IMR-90 (cell line): Measurements from ENCODE around the gene ITSN1. TPM values are rescaled to one million over a fixed set of nuclear protein-coding genes. Genes with fewer than 3 reads are reported as not detected.

Experiments used
- ATAC-seq: fragments of 200-7000 bp; cut with Tn5 transposase; 2 replicates; pipeline ENCODE4 v1.9.1; 2020; ENCODE audit warnings: low read depth, mild to moderate bottlenecking, moderate library complexity
- BruUV-seq: library from RNA; stranded (reverse); fragments of 400-500 nt; replicated peaks from 2 replicates; lab custom pipeline; 2021; lab: Mats Ljungman, UMichigan
- CTCF ChIA-PET: fragments of 300-600 bp; formaldehyde crosslinking; extraction: SDS; loops from one replicate; lab custom pipeline; 2021; ENCODE audit warnings: antibody characterized with exemption; lab: Yijun Ruan, JAX
- POLR2A ChIA-PET: fragments of 300-600 bp; sonication (Branson Sonifier 250); formaldehyde crosslinking; loops from one replicate; lab custom pipeline; 2022; ENCODE audit warnings: antibody characterized with exemption; ENCODE audit not compliant: unreplicated experiment; lab: Charles Lee
- DNase-seq: peaks from one replicate; pipeline ENCODE4 v3.0.0; 2013
- H2AFZ ChIP-seq: replicated peaks from 2 replicates; pipeline ENCODE3; 2013; ENCODE audit warnings: low read length, mild to moderate bottlenecking; ENCODE audit not compliant: poor library complexity
- H2AK5ac ChIP-seq: 2 replicates; pipeline ENCODE4 v1.6.1; 2013; ENCODE audit warnings: low read depth, low read length, inconsistent platforms
- H2AK9ac ChIP-seq: replicated peaks from 2 replicates; pipeline ENCODE3; 2013; ENCODE audit warnings: mild to moderate bottlenecking, low read depth, low read length, moderate library complexity; ENCODE audit not compliant: poor library complexity
- H2BK120ac ChIP-seq: 2 replicates; pipeline ENCODE4 v1.6.1; 2013; ENCODE audit warnings: low read depth, low read length, inconsistent platforms
- H2BK15ac ChIP-seq: 3 replicates; pipeline ENCODE4 v1.6.1; 2013; ENCODE audit warnings: low read depth, low read length, inconsistent platforms
- H2BK20ac ChIP-seq: 2 replicates; pipeline ENCODE4 v1.6.1; 2013; ENCODE audit warnings: low read depth, mild to moderate bottlenecking, inconsistent platforms, low read length, moderate library complexity
- H2BK5ac ChIP-seq: 2 replicates; pipeline ENCODE4 v1.6.1; 2013; ENCODE audit warnings: mild to moderate bottlenecking, low read depth, low read length, inconsistent platforms; ENCODE audit not compliant: poor library complexity, severe bottlenecking
- H3K14ac ChIP-seq: replicated peaks from 2 replicates; pipeline ENCODE4 v1.6.1; 2013; ENCODE audit warnings: low read depth, low read length, inconsistent platforms
- H3K18ac ChIP-seq: 2 replicates; pipeline ENCODE4 v1.6.1; 2013; ENCODE audit warnings: low read depth, low read length, control low read depth
- H3K23ac ChIP-seq: 2 replicates; pipeline ENCODE4 v1.6.1; 2013; ENCODE audit warnings: low read depth, low read length, inconsistent platforms
- H3K27ac ChIP-seq: 2 replicates; pipeline ENCODE4 v1.5.1; 2013; ENCODE audit warnings: mild to moderate bottlenecking, control low read depth, low read length; ENCODE audit not compliant: insufficient read depth
- H3K27me3 ChIP-seq: 2 replicates; pipeline ENCODE4 v1.6.1; 2013; ENCODE audit warnings: low read length; ENCODE audit not compliant: control insufficient read depth, insufficient read depth
- H3K36me3 ChIP-seq: 2 replicates; pipeline ENCODE4 v1.6.1; 2013; ENCODE audit warnings: low read length, mixed read lengths; ENCODE audit not compliant: control insufficient read depth, insufficient read depth
- H3K4ac ChIP-seq: 2 replicates; pipeline ENCODE4 v1.6.1; 2013; ENCODE audit warnings: low read depth, low read length, inconsistent platforms
- H3K4me1 ChIP-seq: 2 replicates; pipeline ENCODE4 v1.6.1; 2013; ENCODE audit warnings: low read length, mixed read lengths; ENCODE audit not compliant: control insufficient read depth, insufficient read depth
- H3K4me2 ChIP-seq: 2 replicates; pipeline ENCODE4 v1.6.1; 2013; ENCODE audit warnings: low read depth, mild to moderate bottlenecking, control low read depth, low read length, moderate library complexity
- H3K4me3 ChIP-seq: 2 replicates; pipeline ENCODE4 v1.5.1; 2013; ENCODE audit warnings: low read depth, mild to moderate bottlenecking, control low read depth, low read length, moderate library complexity; ENCODE audit not compliant: insufficient read depth
- H3K56ac ChIP-seq: 2 replicates; pipeline ENCODE4 v1.6.1; 2013; ENCODE audit warnings: low read length, inconsistent platforms; ENCODE audit not compliant: insufficient read depth; ENCODE audit errors: extremely low read depth
- H3K79me1 ChIP-seq, 2 experiments: 2 replicates each; pipeline ENCODE4 v1.6.1; 2013; ENCODE audit warnings: low read length in 2 of 2, inconsistent platforms in 1 of 2, low read depth in 1 of 2
- H3K9ac ChIP-seq: 2 replicates; pipeline ENCODE4 v1.6.1; 2013; ENCODE audit warnings: low read depth, low read length, control low read depth
- H3K9me1 ChIP-seq: 2 replicates; pipeline ENCODE4 v1.6.1; 2013; ENCODE audit warnings: low read length, inconsistent platforms; ENCODE audit not compliant: insufficient read depth
- H3K9me3 ChIP-seq: 2 replicates; pipeline ENCODE4 v1.6.1; 2013; ENCODE audit warnings: low read length; ENCODE audit not compliant: control insufficient read depth, insufficient read depth
- H4K20me1 ChIP-seq: 2 replicates; pipeline ENCODE4 v1.6.1; 2013; ENCODE audit warnings: low read length, inconsistent platforms; ENCODE audit not compliant: insufficient read depth
- H4K5ac ChIP-seq: 2 replicates; pipeline ENCODE4 v1.6.1; 2013; ENCODE audit warnings: mild to moderate bottlenecking, low read depth, low read length, control low read depth
- H4K8ac ChIP-seq, 2 experiments: 2 replicates each; pipeline ENCODE4 v1.6.1; 2013; ENCODE audit warnings: low read depth in 2 of 2, low read length in 2 of 2, control low read depth in 1 of 2, inconsistent platforms in 1 of 2
- H4K91ac ChIP-seq: 2 replicates; pipeline ENCODE4 v1.6.1; 2013; ENCODE audit warnings: low read depth, low read length, inconsistent platforms; ENCODE audit not compliant: insufficient read depth
- BHLHE40 ChIP-seq: fragments of 150-350 bp; IDR thresholded peaks from 2 replicates; pipeline ENCODE4 v1.6.1; 2016; ENCODE audit warnings: mild to moderate bottlenecking, low read depth, low read length
- CEBPB ChIP-seq: IDR thresholded peaks from 2 replicates; pipeline ENCODE4 v1.6.1; 2012; ENCODE audit warnings: low read depth, low read length, improper control_type of control experiment
- CHD1 ChIP-seq: IDR thresholded peaks from 2 replicates; pipeline ENCODE4 v1.6.1; 2012; ENCODE audit warnings: low read depth, low read length, improper control_type of control experiment
- ELK1 ChIP-seq: fragments of 150-350 bp; IDR thresholded peaks from 2 replicates; pipeline ENCODE4 v1.6.1; 2016; ENCODE audit warnings: low read depth, mild to moderate bottlenecking, low read length, moderate library complexity, borderline replicate concordance
- FOS ChIP-seq: fragments of 150-350 bp; IDR thresholded peaks from 2 replicates; pipeline ENCODE4 v1.6.1; 2016; ENCODE audit warnings: low read depth, low read length
- MAFK ChIP-seq: IDR thresholded peaks from 2 replicates; pipeline ENCODE4 v1.6.1; 2012; ENCODE audit warnings: low read depth, low read length, improper control_type of control experiment
- MAZ ChIP-seq: IDR thresholded peaks from 2 replicates; pipeline ENCODE4 v1.6.1; 2012; ENCODE audit warnings: low read depth, mild to moderate bottlenecking, low read length, improper control_type of control experiment, moderate library complexity, borderline replicate concordance
- MXI1 ChIP-seq: IDR thresholded peaks from 2 replicates; pipeline ENCODE4 v1.6.1; 2012; ENCODE audit warnings: low read depth, mild to moderate bottlenecking, low read length, moderate library complexity, borderline replicate concordance
- NFE2L2 ChIP-seq: fragments of 150-350 bp; IDR thresholded peaks from 2 replicates; pipeline ENCODE4 v1.6.1; 2016; ENCODE audit warnings: low read depth, mild to moderate bottlenecking, low read length
- POLR2A ChIP-seq: IDR thresholded peaks from 2 replicates; pipeline ENCODE4 v1.6.1; 2012; ENCODE audit warnings: mild to moderate bottlenecking, low read depth, low read length
- RAD21 ChIP-seq: IDR thresholded peaks from 2 replicates; pipeline ENCODE4 v1.6.1; 2012; ENCODE audit warnings: low read length, improper control_type of control experiment
- RCOR1 ChIP-seq: IDR thresholded peaks from 2 replicates; pipeline ENCODE4 v1.6.1; 2012; ENCODE audit warnings: mild to moderate bottlenecking, low read length, improper control_type of control experiment; ENCODE audit not compliant: insufficient replicate concordance
- RFX5 ChIP-seq: IDR thresholded peaks from 2 replicates; pipeline ENCODE4 v1.8.0; 2012; ENCODE audit warnings: low read depth, mild to moderate bottlenecking, low read length, moderate library complexity
- SMC3 ChIP-seq: fragments of 150-350 bp; IDR thresholded peaks from 2 replicates; pipeline ENCODE4 v1.6.1; 2016; ENCODE audit warnings: low read depth, mild to moderate bottlenecking, antibody characterized with exemption, low read length, moderate library complexity
- whole genome bisulfite sequencing, 2 experiments: methylation state at CpG; one replicate each; pipeline versions ENCODE4 v1.1.5 to v1.1.7; 2013; ENCODE audit warnings: missing lambda C conversion rate in 2 of 2; ENCODE audit not compliant: insufficient read length in 1 of 2; ENCODE audit errors: extremely low coverage in 2 of 2; 5-methylcytosine and 5-hydroxymethylcytosine counted together
- dilution Hi-C: fragments of 300-500 bp; cut with HindIII; formaldehyde crosslinking; loops from one replicate; pipeline ENCODE4 v1.14.3; 2018; ENCODE audit warnings: low sequenced_read_pairs; ENCODE audit not compliant: unreplicated experiment
- in situ Hi-C: fragments of 300-500 bp; cut with MboI; formaldehyde crosslinking; loops from 3 replicates; pipeline ENCODE4 v1.14.3; 2019; ENCODE audit warnings: low sequenced_read_pairs, inconsistent platforms, mixed read lengths
- intact Hi-C: fragments of 100-400 bp; cut with micrococcal nuclease; formaldehyde crosslinking; loops from 2 replicates; pipeline ENCODE4 v1.10.0; 2022
- polyA plus RNA-seq, 3 experiments: library from polyadenylated mRNA; depleted of rRNA; stranded (reverse); fragments of >200 nt; gene quantifications; 2 replicates each; pipeline ENCODE4 v1.2.3, GENCODE V29; 2012; ENCODE audit warnings: low replicate concordance in 1 of 3
- total RNA-seq: library from RNA; depleted of rRNA; stranded (reverse); fragments of >200 nt; gene quantifications from 2 replicates; pipeline ENCODE4 v1.2.3, GENCODE V29; 2012
- TF ChIP-seq, protein P1 (sequence below): fragments of 150-350 bp; IDR thresholded peaks from 2 replicates; pipeline ENCODE4 v1.6.1; 2017; ENCODE audit warnings: mild to moderate bottlenecking, antibody characterized with exemption, low read length, low read depth
- TF ChIP-seq, protein P2 (sequence below): conservative IDR thresholded peaks from 2 replicates; pipeline ENCODE4 v1.5.1; 2012; ENCODE audit warnings: mild to moderate bottlenecking, low read depth, low read length, improper control_type of control experiment

Gene ITSN1
- total and polyA plus RNA-seq, 2 of the 4 experiments (the other 2 are of a cell fraction) = 45.4 to 62.0 TPM

- ATAC-seq = no peak
- H3K4me3 ChIP-seq = no peak overlapping the region
Observed at GRCh38 chr21:33787431-33787830, 145.1 kb downstream of the ITSN1 start.

More at GRCh38 chr21:33787431-33787830, 145.1 kb downstream of the ITSN1 start:
- DNase-seq = no peak
- no CpG with 5 or more reads among the region's 2 CpGs for WGBS, 2 experiments
- H3K9me3 ChIP-seq = no peaks in the 10 kb centered on the region
- TF ChIP-seq MAFK = no peak
- TF ChIP-seq MAZ = no peak
- no peak for TF ChIP-seq CEBPB
- no peak for TF ChIP-seq RFX5
- TF ChIP-seq CHD1 = no peak
- TF ChIP-seq SMC3 = no peak
- TF ChIP-seq RCOR1 = no peak
- TF ChIP-seq, protein P1, sequence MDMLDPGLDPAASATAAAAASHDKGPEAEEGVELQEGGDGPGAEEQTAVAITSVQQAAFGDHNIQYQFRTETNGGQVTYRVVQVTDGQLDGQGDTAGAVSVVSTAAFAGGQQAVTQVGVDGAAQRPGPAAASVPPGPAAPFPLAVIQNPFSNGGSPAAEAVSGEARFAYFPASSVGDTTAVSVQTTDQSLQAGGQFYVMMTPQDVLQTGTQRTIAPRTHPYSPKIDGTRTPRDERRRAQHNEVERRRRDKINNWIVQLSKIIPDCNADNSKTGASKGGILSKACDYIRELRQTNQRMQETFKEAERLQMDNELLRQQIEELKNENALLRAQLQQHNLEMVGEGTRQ = no peak
- TF ChIP-seq POLR2A = no peak
- TF ChIP-seq ELK1 = no peak
- no peak for TF ChIP-seq FOS
- TF ChIP-seq NFE2L2 = no peak
- no peak for TF ChIP-seq BHLHE40
- TF ChIP-seq, protein P2, sequence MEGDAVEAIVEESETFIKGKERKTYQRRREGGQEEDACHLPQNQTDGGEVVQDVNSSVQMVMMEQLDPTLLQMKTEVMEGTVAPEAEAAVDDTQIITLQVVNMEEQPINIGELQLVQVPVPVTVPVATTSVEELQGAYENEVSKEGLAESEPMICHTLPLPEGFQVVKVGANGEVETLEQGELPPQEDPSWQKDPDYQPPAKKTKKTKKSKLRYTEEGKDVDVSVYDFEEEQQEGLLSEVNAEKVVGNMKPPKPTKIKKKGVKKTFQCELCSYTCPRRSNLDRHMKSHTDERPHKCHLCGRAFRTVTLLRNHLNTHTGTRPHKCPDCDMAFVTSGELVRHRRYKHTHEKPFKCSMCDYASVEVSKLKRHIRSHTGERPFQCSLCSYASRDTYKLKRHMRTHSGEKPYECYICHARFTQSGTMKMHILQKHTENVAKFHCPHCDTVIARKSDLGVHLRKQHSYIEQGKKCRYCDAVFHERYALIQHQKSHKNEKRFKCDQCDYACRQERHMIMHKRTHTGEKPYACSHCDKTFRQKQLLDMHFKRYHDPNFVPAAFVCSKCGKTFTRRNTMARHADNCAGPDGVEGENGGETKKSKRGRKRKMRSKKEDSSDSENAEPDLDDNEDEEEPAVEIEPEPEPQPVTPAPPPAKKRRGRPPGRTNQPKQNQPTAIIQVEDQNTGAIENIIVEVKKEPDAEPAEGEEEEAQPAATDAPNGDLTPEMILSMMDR = no peak
- TF ChIP-seq RAD21 = no peak
- TF ChIP-seq MXI1 = no peak
- POLR2A ChIA-PET = no interaction called here
- no peaks in the 10 kb centered on the region for H4K20me1 ChIP-seq
- peaks cover 7% of the 10 kb centered on the region for H3K36me3 ChIP-seq
- no peak overlapping the region for H3K9ac ChIP-seq
- H2BK5ac ChIP-seq = no peak overlapping the region
- no peak overlapping the region for H3K4ac ChIP-seq
- H2AFZ ChIP-seq = no peak overlapping the region
- intact Hi-C loops = no loop called here
- dilution Hi-C loops = no loop called here
- H3K23ac ChIP-seq = no peak overlapping the region
- H3K4me2 ChIP-seq = no peak overlapping the region
- H3K14ac ChIP-seq = no peak overlapping the region
- no peak overlapping the region for H4K91ac ChIP-seq
- no peak overlapping the region for H4K8ac ChIP-seq
- no peaks in the 10 kb centered on the region for H3K9me1 ChIP-seq
- no peak overlapping the region for H2AK9ac ChIP-seq
- H2BK15ac ChIP-seq = no peak overlapping the region
- in situ Hi-C loops = no loop called here
- no peak overlapping the region for H2BK120ac ChIP-seq
- no peak overlapping the region for H3K18ac ChIP-seq
- CTCF ChIA-PET = no interaction called here
- no peak overlapping the region for H3K56ac ChIP-seq
- H2BK20ac ChIP-seq = no peak overlapping the region
- no peaks in the 10 kb centered on the region for H3K4me1 ChIP-seq
- H3K79me1 ChIP-seq = peaks cover 2 to 7% of the 10 kb centered on the region in 2 experiments; a peak in 3 of 4 replicates
- H2AK5ac ChIP-seq = no peak overlapping the region
- H3K27me3 ChIP-seq = no peaks in the 10 kb centered on the region
- H4K5ac ChIP-seq = no peak overlapping the region
- no peak overlapping the region for H3K27ac ChIP-seq
- no TSS peak for BruUV-seq
